ENCODE measurements around the gene EDARADD.

DNA sequence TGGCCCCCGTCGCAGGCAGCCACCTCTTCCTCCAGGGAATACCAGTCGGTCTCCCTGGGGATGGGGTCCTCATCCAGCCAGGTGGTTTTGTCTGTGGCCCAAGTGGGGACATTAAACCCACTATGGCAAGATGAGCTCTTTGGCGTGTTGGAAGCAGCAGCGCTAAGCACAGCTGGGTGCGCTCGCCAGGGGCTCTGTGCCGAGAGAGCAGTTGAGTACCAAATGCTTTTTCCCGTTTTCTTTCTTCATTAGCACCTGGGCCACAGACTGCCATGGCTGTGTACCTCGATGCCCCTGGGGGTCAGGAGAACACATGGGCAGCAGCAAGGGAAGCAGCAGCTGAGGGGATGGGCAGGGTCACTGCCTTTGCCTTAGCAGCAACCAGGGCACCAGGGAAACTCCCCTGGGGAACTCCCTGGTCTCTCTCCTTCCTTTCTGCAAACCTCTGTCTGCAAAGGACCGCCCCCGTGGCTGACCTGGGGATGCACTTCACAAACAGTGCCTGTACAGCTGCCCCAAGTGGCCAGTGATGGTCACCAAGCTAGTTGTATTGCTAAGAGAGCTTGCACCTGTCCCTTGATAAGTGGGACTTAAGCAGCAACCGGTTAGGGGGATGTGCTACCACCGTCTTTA, 31.1 kb downstream of the EDARADD start:
- TF ChIP-seq EZH2phosphoT487 (IDR thresholded peaks at IDR 0.05; ENCODE audit: insufficient read depth, low read depth) = no peak
- TF ChIP-seq EZH2 (IDR thresholded peaks at IDR 0.05; ENCODE audit: insufficient read depth, poor library complexity, severe bottlenecking) = no peak

Data from GM23248 (cell line).